Measurements from ENCODE around the gene ERCC5. TPM values are rescaled to one million over a fixed set of nuclear protein-coding genes. Genes with fewer than 3 reads are reported as not detected.

The ERCC5 gene
- total and polyA plus RNA-seq, 9 of the 15 experiments (the other 6 are each of a cell fraction or from before 2014, with no cell fraction given): 7.4 to 43.1 (median 33.9) TPM

DNA sequence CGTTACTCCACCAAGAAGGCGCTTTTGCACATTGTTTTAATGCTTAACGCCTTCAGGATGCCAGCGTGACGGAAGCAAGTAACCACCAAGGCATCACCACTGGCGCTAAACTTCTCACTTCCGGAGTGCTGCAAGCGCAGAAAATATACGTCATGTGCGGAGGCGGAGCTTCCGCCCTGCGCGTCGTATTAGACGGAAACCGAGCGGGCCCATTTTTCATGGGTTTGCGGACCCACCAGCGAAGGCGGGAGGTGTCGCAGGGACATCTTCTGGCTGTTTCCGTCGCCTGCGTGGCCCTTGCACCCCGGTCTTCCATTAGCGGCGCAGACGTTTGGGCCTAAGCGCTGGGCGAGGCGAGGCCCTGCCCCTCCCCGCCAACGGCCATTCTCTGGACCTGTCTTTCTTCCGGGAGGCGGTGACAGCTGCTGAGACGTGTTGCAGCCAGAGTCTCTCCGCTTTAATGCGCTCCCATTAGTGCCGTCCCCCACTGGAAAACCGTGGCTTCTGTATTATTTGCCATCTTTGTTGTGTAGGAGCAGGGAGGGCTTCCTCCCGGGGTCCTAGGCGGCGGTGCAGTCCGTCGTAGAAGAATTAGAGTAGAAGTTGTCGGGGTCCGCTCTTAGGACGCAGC lies at the start of gene ERCC5 (continued):
- TF ChIP-seq POLR2AphosphoS5 (IDR thresholded peaks at IDR 0.05; ENCODE audit: control insufficient read depth, insufficient read depth, low read depth, low read length) (peak; percentile 60; the same call in 1 of the 2 replicates), KAT7 (CRISPR knock-in tag; IDR thresholded peaks at IDR 0.05; ENCODE audit: borderline replicate concordance) (peak; percentile 72; the same call in 1 of the 2 replicates), C11orf30 (IDR thresholded peaks at IDR 0.05; ENCODE audit: low read depth) (peak; percentile 96), ETV6 (IDR thresholded peaks at IDR 0.05; ENCODE audit: borderline replicate concordance in 1 of 2, low read depth in 2 of 2, low read length in 1 of 2) (no peak), ETV6 (CRISPR knock-in tag; IDR thresholded peaks at IDR 0.05; ENCODE audit: borderline replicate concordance) (no peak), ZNF3 (CRISPR knock-in tag; IDR thresholded peaks at IDR 0.05) (no peak), JUN (IDR thresholded peaks at IDR 0.05; ENCODE audit: borderline replicate concordance, low read depth, low read length) (no peak), JUN (CRISPR knock-in tag; IDR thresholded peaks at IDR 0.05; ENCODE audit: borderline replicate concordance) (no peak), ZNF696 (CRISPR knock-in tag; conservative IDR thresholded peaks at IDR 0.05) (no peak), LEF1 (IDR thresholded peaks at IDR 0.05) (no peak), NFE2 (IDR thresholded peaks at IDR 0.05; ENCODE audit: low read depth) (0 out of 2 replicates have a peak, but pooled peaks have one; percentile 21), PTRF (tag; IDR thresholded peaks at IDR 0.05) (no peak), TEAD4 (IDR thresholded peaks at IDR 0.05; ENCODE audit: low read length) (no peak), TEAD4 (CRISPR knock-in tag; IDR thresholded peaks at IDR 0.05; ENCODE audit: borderline replicate concordance) (no peak), NBN (IDR thresholded peaks at IDR 0.05; ENCODE audit: low read depth) (peak; percentile 47; the same call in 1 of the 2 replicates)
- TF ChIP-seq, protein P1, sequence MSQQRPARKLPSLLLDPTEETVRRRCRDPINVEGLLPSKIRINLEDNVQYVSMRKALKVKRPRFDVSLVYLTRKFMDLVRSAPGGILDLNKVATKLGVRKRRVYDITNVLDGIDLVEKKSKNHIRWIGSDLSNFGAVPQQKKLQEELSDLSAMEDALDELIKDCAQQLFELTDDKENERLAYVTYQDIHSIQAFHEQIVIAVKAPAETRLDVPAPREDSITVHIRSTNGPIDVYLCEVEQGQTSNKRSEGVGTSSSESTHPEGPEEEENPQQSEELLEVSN (IDR thresholded peaks at IDR 0.05; ENCODE audit: borderline replicate concordance in 1 of 2, extremely low read depth in 1 of 2, insufficient read depth in 1 of 2, insufficient read length in 1 of 2, low read depth in 1 of 2, low read length in 1 of 2, poor library complexity in 1 of 2, severe bottlenecking in 1 of 2): peak; percentile 69 to 75
- TF ChIP-seq, protein P2, sequence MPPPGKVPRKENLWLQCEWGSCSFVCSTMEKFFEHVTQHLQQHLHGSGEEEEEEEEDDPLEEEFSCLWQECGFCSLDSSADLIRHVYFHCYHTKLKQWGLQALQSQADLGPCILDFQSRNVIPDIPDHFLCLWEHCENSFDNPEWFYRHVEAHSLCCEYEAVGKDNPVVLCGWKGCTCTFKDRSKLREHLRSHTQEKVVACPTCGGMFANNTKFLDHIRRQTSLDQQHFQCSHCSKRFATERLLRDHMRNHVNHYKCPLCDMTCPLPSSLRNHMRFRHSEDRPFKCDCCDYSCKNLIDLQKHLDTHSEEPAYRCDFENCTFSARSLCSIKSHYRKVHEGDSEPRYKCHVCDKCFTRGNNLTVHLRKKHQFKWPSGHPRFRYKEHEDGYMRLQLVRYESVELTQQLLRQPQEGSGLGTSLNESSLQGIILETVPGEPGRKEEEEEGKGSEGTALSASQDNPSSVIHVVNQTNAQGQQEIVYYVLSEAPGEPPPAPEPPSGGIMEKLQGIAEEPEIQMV (tag; conservative IDR thresholded peaks at IDR 0.05; ENCODE audit: low read depth): no peak
- TF ChIP-seq, protein P3, sequence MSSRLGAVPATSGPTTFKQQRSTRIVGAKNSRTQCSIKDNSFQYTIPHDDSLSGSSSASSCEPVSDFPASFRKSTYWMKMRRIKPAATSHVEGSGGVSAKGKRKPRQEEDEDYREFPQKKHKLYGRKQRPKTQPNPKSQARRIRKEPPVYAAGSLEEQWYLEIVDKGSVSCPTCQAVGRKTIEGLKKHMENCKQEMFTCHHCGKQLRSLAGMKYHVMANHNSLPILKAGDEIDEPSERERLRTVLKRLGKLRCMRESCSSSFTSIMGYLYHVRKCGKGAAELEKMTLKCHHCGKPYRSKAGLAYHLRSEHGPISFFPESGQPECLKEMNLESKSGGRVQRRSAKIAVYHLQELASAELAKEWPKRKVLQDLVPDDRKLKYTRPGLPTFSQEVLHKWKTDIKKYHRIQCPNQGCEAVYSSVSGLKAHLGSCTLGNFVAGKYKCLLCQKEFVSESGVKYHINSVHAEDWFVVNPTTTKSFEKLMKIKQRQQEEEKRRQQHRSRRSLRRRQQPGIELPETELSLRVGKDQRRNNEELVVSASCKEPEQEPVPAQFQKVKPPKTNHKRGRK (tag; IDR thresholded peaks at IDR 0.05): no peak
- TF ChIP-seq, protein P4, sequence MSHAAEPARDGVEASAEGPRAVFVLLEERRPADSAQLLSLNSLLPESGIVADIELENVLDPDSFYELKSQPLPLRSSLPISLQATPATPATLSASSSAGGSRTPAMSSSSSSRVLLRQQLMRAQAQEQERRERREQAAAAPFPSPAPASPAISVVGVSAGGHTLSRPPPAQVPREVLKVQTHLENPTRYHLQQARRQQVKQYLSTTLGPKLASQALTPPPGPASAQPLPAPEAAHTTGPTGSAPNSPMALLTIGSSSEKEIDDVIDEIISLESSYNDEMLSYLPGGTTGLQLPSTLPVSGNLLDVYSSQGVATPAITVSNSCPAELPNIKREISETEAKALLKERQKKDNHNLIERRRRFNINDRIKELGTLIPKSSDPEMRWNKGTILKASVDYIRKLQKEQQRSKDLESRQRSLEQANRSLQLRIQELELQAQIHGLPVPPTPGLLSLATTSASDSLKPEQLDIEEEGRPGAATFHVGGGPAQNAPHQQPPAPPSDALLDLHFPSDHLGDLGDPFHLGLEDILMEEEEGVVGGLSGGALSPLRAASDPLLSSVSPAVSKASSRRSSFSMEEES (CRISPR knock-in tag; IDR thresholded peaks at IDR 0.05): no peak
- TF ChIP-seq, protein P5, sequence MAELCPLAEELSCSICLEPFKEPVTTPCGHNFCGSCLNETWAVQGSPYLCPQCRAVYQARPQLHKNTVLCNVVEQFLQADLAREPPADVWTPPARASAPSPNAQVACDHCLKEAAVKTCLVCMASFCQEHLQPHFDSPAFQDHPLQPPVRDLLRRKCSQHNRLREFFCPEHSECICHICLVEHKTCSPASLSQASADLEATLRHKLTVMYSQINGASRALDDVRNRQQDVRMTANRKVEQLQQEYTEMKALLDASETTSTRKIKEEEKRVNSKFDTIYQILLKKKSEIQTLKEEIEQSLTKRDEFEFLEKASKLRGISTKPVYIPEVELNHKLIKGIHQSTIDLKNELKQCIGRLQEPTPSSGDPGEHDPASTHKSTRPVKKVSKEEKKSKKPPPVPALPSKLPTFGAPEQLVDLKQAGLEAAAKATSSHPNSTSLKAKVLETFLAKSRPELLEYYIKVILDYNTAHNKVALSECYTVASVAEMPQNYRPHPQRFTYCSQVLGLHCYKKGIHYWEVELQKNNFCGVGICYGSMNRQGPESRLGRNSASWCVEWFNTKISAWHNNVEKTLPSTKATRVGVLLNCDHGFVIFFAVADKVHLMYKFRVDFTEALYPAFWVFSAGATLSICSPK (IDR thresholded peaks at IDR 0.05; ENCODE audit: borderline replicate concordance): no peak

Data from K562 (cell line).